DOHH2 (cell line): ENCODE data around the gene TRAF3.

Source experiments
- H3F3A ChIP-seq: fragments of 200-600 bp; sonication (generic), shearing (Covaris generic); 2 replicates; pipeline ENCODE4 v1.6.0; 2016; ENCODE audit warnings: antibody characterized with exemption, mild to moderate bottlenecking; ENCODE audit not compliant: control insufficient read depth, insufficient read depth
- H3K27ac ChIP-seq: fragments of 200-600 bp; sonication (generic); 2 replicates; pipeline ENCODE4 v1.5.1; 2014; ENCODE audit warnings: low read depth, mild to moderate bottlenecking, low read length, moderate library complexity
- H3K27me3 ChIP-seq: fragments of 200-600 bp; sonication (generic); 2 replicates; pipeline ENCODE4 v1.6.1; 2014; ENCODE audit warnings: mild to moderate bottlenecking, low read length, mixed read lengths; ENCODE audit not compliant: control insufficient read depth
- H3K36me3 ChIP-seq: fragments of 200-600 bp; sonication (generic); 2 replicates; pipeline ENCODE4 v1.6.1; 2014; ENCODE audit warnings: mild to moderate bottlenecking, low read length, moderate library complexity, mixed read lengths; ENCODE audit not compliant: control insufficient read depth
- H3K4me1 ChIP-seq: fragments of 200-600 bp; sonication (generic); 2 replicates; pipeline ENCODE4 v1.6.1; 2014; ENCODE audit warnings: mild to moderate bottlenecking, low read length, mixed read lengths; ENCODE audit not compliant: control insufficient read depth
- H3K4me2 ChIP-seq: fragments of 200-600 bp; sonication (generic); 2 replicates; pipeline ENCODE4 v1.6.0; 2014; ENCODE audit warnings: mild to moderate bottlenecking, low read length, moderate library complexity
- H3K4me3 ChIP-seq: fragments of 200-600 bp; sonication (generic); 2 replicates; pipeline ENCODE4 v1.5.1; 2014; ENCODE audit warnings: mild to moderate bottlenecking, low read length, mixed read lengths
- H3K79me2 ChIP-seq: fragments of 200-600 bp; sonication (generic); 2 replicates; pipeline ENCODE4 v1.6.1; 2014; ENCODE audit warnings: mild to moderate bottlenecking, low read length, mixed read lengths; ENCODE audit not compliant: control insufficient read depth
- H3K9me2 ChIP-seq: fragments of 200-600 bp; sonication (generic); replicated peaks from 2 replicates; pipeline ENCODE4 v1.6.1; 2014; ENCODE audit warnings: mild to moderate bottlenecking, low read length, mixed read lengths; ENCODE audit not compliant: control insufficient read depth
- H3K9me3 ChIP-seq: fragments of 200-600 bp; sonication (generic); 2 replicates; pipeline ENCODE4 v1.6.1; 2014; ENCODE audit warnings: antibody characterized with exemption, low read length, mixed read lengths; ENCODE audit not compliant: control insufficient read depth, insufficient read depth
- H4K20me1 ChIP-seq: fragments of 200-600 bp; sonication (generic); 2 replicates; pipeline ENCODE4 v1.6.0; 2014; ENCODE audit warnings: low read depth, mild to moderate bottlenecking, antibody characterized with exemption, low read length, moderate library complexity; ENCODE audit not compliant: control insufficient read depth, insufficient read depth
- CTCF ChIP-seq: fragments of 200-600 bp; sonication (generic); IDR thresholded peaks from one replicate; pipeline ENCODE4 v1.5.1; 2014; ENCODE audit warnings: antibody characterized with exemption, mild to moderate bottlenecking, low read depth, low read length; ENCODE audit not compliant: poor library complexity, severe bottlenecking
- EZH2phosphoT487 ChIP-seq: fragments of 200-600 bp; sonication (generic); IDR thresholded peaks from 2 replicates; pipeline ENCODE4 v1.6.1; 2017; ENCODE audit warnings: borderline replicate concordance, mild to moderate bottlenecking, antibody characterized with exemption, low read length, moderate library complexity, mixed read lengths

The TRAF3 gene

DNA sequence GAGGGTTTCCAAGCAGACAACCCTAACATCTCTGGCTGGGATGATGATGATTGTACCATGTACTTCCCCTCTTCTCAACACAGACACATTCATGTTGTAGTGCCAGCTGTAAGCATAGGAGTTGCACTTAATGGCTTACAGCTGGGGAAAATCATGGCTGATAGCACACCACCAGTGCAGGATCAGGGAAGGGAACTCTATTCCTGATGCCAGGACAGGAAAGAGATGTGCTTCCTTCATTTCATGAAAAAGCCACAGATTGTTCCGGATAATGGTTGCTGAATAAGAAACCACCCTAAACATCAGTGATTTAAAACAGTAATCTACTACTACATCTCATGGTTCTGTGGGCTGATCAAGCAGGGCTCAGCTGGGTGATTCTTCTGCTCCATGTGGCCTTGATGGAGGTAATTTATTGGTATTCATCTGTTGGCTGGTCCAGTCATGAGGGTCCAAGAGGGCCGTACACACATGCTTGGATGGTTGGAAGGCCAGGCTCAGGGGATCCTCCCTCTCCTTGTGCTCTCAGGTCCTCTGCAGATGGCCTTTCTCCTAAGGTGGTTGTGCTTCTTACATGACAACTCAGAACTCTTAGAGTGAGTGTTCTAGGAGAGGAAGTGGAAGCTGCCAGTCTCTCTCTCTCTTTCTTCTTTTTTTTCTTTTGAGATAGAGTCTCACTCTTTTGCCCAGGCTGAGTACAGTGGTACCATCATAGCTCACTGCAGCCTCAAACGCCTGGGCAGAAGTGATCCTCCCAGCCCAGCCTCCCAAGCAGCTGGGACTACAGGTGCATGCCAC is 16.5 kb downstream of the TRAF3 start:
- Histone ChIP-seq H4K20me1 (peaks cover 5% of the 10 kb centered on the region; the same call in 1 of the 2 replicates), H3K27me3 (no peaks in the 10 kb centered on the region), H3K4me2 (no peak overlapping the region), H3K4me1 (peaks cover 32% of the 10 kb centered on the region), H3K79me2 (peaks cover 97% of the 10 kb centered on the region), H3K36me3 (0 out of 2 replicates have a peak, but pooled peaks cover 3% of the 10 kb centered on the region), H3K4me3 (no peak overlapping the region), H3K27ac (no peak overlapping the region), H3F3A (no peaks in the 10 kb centered on the region), H3K9me2 (no peaks in the 10 kb centered on the region), H3K9me3 (no peaks in the 10 kb centered on the region)
- TF ChIP-seq EZH2phosphoT487 (no peak), CTCF (no peak)

- H4K20me1 ChIP-seq, result peaks cover 5% of the 10 kb centered on the region; the same call in 1 of the 2 replicates
- H3K79me2 ChIP-seq, result peaks cover 97% of the 10 kb centered on the region
Observed at GRCh38 chr14:102795060-102795925, 18.0 kb downstream of the TRAF3 start.

GRCh38 chr14:102796661-102797190 is 19.5 kb downstream of the TRAF3 start:
- Histone ChIP-seq H3K27ac (no peak overlapping the region), H3K4me3 (no peak overlapping the region), H3K36me3 (no peaks in the 10 kb centered on the region), H3K9me3 (no peaks in the 10 kb centered on the region), H3K27me3 (no peaks in the 10 kb centered on the region), H3F3A (no peaks in the 10 kb centered on the region), H4K20me1 (peaks cover 5% of the 10 kb centered on the region; the same call in 1 of the 2 replicates), H3K9me2 (no peaks in the 10 kb centered on the region), H3K4me2 (no peak overlapping the region), H3K79me2 (peaks cover 86% of the 10 kb centered on the region), H3K4me1 (peaks cover 38% of the 10 kb centered on the region)
- no peak for TF ChIP-seq CTCF
- TF ChIP-seq EZH2phosphoT487, result no peak

More at GRCh38 chr14:102795060-102795925, 18.0 kb downstream of the TRAF3 start:
- H3F3A ChIP-seq, result no peaks in the 10 kb centered on the region
- H3K9me2 ChIP-seq, result no peaks in the 10 kb centered on the region
- H3K27ac ChIP-seq, result no peak overlapping the region
- no peak overlapping the region for H3K4me3 ChIP-seq
- no peaks in the 10 kb centered on the region for H3K9me3 ChIP-seq
- H3K4me2 ChIP-seq, result no peak overlapping the region
- TF ChIP-seq EZH2phosphoT487 (no peak), CTCF (no peak)
- H3K36me3 ChIP-seq, result 0 out of 2 replicates have a peak, but pooled peaks cover 3% of the 10 kb centered on the region
- peaks cover 38% of the 10 kb centered on the region for H3K4me1 ChIP-seq
- H3K27me3 ChIP-seq, result no peaks in the 10 kb centered on the region
